Endothelial cell of umbilical vein (primary cell): Measurements from ENCODE around the gene USP17L17.
"Not testable (repeated sequence)": the region's sequence is repeated elsewhere in the genome, so short reads cannot be mapped to it uniquely, and the experiment has no call there.

Source experiments
- EZH2 ChIP-seq: IDR thresholded peaks from 2 replicates; pipeline ENCODE4 v1.6.1; 2012; ENCODE audit warnings: borderline replicate concordance, low read depth, mild to moderate bottlenecking, moderate library complexity, low read length, inconsistent platforms; ENCODE audit not compliant: severe bottlenecking
- GATA2 ChIP-seq: IDR thresholded peaks from 2 replicates; pipeline ENCODE4 v1.7.0; 2011; ENCODE audit warnings: low read depth, mild to moderate bottlenecking, moderate library complexity, mixed read lengths, low read length; ENCODE audit not compliant: insufficient read length, insufficient read depth
- JUN ChIP-seq: IDR thresholded peaks from 2 replicates; pipeline ENCODE4 v1.6.1; 2011; ENCODE audit warnings: borderline replicate concordance, low read depth; ENCODE audit not compliant: insufficient read length, insufficient read depth
- MYC ChIP-seq: IDR thresholded peaks from one replicate; pipeline ENCODE4 v1.6.1; 2011; ENCODE audit warnings: mild to moderate bottlenecking, low read depth, low read length
- POLR2A ChIP-seq: IDR thresholded peaks from 2 replicates; pipeline ENCODE4 v1.6.1; 2012; ENCODE audit warnings: low read depth, mild to moderate bottlenecking, control low read depth, low read length
- POLR2AphosphoS5 ChIP-seq: IDR thresholded peaks from 2 replicates; pipeline ENCODE4 v1.6.1; 2012; ENCODE audit warnings: low read depth, mild to moderate bottlenecking, control low read depth, low read length, moderate library complexity; ENCODE audit not compliant: insufficient read depth
- TF ChIP-seq, protein P1 (sequence below), 2 donors: IDR thresholded peaks; 1 replicate in 1 of 2; 2 replicates in 1 of 2; pipeline ENCODE4 v1.5.1; 2011; ENCODE audit warnings: low read length in 2 of 2, mild to moderate bottlenecking in 2 of 2, moderate library complexity in 2 of 2, control low read depth in 1 of 2, inconsistent platforms in 1 of 2, low read depth in 1 of 2; ENCODE audit not compliant: insufficient read depth in 1 of 2; ENCODE audit errors: extremely low read depth in 1 of 2
- TF ChIP-seq, protein P2 (sequence below): IDR thresholded peaks from 2 replicates; pipeline ENCODE4 v1.6.1; 2011; ENCODE audit not compliant: insufficient read depth, insufficient read length

DNA sequence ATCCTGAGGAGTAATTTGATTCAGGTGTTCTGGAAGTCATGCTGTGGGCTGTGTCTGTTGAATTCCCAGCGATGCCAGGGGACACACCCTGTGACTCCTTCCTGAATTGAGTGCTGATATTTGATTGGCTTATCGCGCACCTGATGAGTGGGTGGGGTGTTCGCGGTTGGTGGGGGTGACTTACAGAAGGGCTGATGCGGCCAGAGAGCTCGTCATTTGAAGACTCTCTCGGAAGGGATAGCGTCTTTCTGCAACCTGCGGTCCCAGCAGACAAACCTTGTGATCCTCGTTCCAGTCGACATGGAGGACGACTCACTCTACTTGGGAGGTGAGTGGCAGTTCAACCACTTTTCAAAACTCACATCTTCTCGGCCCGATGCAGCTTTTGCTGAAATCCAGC is 9.6 kb upstream of the USP17L17 start, which contains the start of gene USP17L15:
- TF ChIP-seq, protein P1, sequence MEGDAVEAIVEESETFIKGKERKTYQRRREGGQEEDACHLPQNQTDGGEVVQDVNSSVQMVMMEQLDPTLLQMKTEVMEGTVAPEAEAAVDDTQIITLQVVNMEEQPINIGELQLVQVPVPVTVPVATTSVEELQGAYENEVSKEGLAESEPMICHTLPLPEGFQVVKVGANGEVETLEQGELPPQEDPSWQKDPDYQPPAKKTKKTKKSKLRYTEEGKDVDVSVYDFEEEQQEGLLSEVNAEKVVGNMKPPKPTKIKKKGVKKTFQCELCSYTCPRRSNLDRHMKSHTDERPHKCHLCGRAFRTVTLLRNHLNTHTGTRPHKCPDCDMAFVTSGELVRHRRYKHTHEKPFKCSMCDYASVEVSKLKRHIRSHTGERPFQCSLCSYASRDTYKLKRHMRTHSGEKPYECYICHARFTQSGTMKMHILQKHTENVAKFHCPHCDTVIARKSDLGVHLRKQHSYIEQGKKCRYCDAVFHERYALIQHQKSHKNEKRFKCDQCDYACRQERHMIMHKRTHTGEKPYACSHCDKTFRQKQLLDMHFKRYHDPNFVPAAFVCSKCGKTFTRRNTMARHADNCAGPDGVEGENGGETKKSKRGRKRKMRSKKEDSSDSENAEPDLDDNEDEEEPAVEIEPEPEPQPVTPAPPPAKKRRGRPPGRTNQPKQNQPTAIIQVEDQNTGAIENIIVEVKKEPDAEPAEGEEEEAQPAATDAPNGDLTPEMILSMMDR (IDR thresholded peaks at IDR 0.05; ENCODE audit: extremely low read depth in 1 of 2, insufficient read depth in 1 of 2, low read depth in 1 of 2, low read length in 2 of 2): not testable (repeated sequence)
- not testable (repeated sequence) for TF ChIP-seq POLR2AphosphoS5, GATA2, JUN, POLR2A, MYC, EZH2
- TF ChIP-seq, protein P2, sequence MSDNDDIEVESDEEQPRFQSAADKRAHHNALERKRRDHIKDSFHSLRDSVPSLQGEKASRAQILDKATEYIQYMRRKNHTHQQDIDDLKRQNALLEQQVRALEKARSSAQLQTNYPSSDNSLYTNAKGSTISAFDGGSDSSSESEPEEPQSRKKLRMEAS: not testable (repeated sequence)
